HG03060 (cell line): ENCODE data around the gene SMAD3.

Experiments
- ATAC-seq: cut with Tn5 transposase; IDR thresholded peaks from one replicate; pipeline ENCODE4 v1.9.1; 2021; ENCODE audit warnings: low read depth, moderate number of reproducible peaks; ENCODE audit not compliant: unreplicated experiment

SMAD3 gene

GRCh38 chr15:67215102-67215501 lies 149.7 kb downstream of the SMAD3 start:
- no peak for ATAC-seq

DNA sequence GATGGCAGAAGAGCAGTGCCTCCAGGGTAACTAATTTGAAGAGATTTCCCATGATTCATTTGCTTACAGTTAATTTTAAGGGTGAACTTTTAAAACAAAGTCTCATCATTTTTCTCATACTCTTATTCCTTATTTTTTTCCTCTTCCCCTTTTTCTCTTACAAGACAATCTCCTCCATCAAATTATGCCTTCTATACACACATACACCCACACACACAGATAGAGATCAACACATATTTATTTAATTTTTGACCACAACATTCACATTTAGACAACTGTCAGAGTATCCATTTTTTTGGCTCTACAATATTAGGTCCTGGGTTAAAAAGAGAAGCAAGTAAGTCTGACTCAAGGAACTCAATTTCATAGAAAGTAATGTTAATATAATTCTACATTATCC lies 151.5 kb downstream of the SMAD3 start:
- ATAC-seq, result no peak

DNA sequence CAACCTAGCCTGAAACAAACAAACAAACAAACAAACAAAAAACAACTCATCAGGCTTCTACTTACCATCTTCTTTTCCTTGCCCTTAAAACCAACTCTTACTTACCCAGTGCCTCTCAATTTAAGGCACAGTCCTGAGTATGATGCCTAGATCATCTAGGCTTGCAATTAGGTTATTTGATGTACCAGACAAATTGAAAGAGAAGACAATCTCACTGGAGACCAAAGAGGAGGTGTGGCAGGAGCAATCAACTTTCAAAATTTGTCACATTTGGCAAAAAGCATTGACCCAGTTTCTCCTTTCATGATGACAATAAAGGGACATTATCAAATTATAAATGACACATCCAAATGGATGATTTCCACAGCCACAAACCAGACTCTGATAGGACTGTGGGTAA lies 153.0 kb downstream of the SMAD3 start:
- no peak for ATAC-seq

GRCh38 chr15:67219288-67219687 lies 153.9 kb downstream of the SMAD3 start:
- no peak for ATAC-seq

DNA sequence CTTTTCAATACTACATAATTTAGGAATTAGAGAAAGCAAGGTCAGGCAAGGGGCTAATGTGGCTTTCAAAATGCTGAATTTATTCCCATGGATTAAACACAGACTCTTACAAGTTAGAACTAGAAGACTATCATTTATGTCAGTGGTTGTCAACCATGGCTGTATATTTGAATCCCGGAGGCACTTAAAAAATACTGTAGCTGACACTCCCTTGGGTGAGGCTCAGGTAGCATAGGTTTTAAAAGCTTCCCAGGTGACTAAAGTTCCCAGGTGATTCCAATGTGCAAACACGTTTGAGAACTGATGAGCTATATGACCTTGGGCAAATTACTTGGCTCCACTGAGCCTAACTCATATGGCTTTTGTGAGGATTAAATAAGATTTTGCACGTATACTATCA lies 159.5 kb downstream of the SMAD3 start:
- no peak for ATAC-seq

DNA sequence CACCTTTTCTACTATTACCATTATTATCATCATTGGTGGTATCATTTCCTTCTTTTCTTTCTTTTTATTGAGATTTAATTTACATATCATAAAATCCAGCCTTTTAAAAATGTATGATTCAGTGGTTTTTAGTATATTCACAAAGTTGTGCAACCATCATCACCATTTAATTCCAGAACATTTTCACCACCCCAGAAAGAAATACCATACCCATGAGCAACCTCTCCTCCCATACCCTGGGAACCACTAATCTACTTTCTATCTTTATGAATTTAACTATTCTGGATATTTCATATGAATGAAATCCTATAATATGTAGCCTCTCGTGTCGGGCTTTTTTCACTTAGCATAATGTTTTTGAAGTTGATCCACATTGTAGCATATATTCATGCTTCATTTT lies 159.9 kb downstream of the SMAD3 start:
- no peak for ATAC-seq

GRCh38 chr15:67227431-67227830 lies 162.0 kb downstream of the SMAD3 start:
- ATAC-seq, result no peak

- ATAC-seq, result no peak
Observed at GRCh38 chr15:67227846-67228245, 162.4 kb downstream of the SMAD3 start.

- no peak for ATAC-seq
Observed at GRCh38 chr15:67228286-67228685, 162.9 kb downstream of the SMAD3 start.

DNA sequence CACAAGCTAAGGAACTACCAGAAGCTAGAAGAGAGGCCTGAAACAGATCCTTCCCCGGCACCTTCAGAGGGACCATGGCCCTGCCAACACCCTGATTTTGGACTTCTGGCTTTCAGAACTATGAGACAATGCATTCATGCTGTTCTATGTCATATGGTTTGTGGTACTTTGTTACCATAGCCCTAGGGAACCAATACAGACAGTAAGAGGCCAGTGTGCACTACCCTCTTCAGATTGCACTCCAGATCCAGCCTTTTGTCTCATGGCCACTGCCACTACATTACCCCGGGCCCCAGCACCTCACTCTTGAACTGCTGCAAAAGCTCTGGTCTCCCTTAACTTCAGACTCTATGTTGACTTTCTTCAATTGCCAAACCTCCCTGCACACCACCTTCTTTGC lies 165.1 kb downstream of the SMAD3 start:
- no peak for ATAC-seq

GRCh38 chr15:67232591-67232990 lies 167.2 kb downstream of the SMAD3 start:
- no peak for ATAC-seq

DNA sequence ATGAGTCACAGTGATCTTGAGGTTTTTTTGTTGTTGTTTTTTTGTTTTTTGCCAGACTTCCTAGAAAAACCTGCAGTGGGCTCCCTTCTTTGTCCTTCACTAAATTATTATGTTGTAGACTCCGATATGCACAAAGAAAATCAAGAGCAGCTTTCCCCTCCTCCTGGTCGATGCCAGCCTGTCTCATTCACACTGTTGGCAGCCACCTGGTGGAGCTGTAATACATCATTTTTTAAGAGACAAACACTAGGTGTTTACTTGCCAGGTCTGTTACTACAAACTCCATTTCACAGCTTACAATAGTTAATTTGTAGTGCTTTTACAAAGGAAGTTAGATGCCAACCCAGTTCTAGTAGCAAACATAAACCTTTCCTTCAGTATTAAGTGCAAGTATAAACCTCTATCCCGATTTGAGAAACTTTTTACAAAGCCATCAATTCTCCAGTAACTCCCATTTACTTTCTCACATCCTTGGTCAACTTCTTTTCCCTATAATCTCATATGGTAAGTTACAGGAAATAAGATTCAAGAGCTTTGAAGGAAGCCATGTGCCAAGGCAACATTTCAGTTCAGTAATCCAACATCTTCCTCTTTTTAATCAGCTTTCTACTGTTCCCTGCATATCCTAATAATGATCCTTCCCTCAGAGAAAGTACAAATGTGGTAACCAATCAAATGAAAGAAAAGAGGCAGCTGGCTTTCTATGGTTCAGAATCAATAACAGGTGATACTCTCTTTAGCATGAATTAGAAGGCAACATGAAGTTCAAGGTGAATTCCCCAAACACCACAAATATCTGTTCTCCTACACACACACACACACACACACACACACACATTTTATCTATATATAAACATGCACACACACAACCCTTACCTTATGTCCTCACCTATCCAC lies 175.1 kb downstream of the SMAD3 start:
- ATAC-seq, result peak; percentile 3

DNA sequence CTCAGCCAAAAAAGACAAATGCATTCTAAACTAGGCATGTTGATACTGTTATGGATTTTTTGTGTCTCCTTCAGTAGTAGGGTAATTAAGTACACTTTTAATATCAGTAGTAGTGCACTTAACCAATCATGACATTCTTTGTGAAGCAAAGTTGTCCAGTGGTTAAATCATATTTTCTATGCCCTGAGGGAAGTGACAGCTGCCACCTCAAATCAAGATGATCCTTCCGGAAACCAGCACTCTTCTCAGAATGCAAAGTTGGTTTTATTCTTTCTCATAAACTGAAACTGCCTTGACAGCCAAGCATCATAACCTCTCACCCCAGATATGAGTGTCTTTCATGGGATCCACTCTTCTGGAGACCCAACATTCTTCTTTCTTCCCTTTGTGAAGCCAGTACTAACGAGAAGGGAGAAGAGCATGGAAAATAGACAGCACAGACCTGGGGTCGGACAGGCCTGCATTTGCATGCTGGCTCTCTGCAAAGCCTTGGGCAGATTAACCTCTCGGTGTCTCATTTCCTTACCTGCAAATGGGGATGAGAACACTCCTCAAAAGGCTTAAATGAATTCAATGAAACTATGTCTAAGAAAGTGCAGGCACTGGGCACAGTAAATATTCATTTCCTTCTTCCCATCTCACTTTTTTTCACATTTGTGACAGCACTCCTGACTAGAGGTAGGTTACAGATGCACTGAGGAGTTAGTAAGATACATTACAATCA lies 175.9 kb downstream of the SMAD3 start:
- ATAC-seq, result peak; percentile 62

- ATAC-seq, result no peak
Observed at GRCh38 chr15:67242708-67243111, 177.3 kb downstream of the SMAD3 start.
